ENCODE results near the gene THSD4.

THSD4 gene

DNA sequence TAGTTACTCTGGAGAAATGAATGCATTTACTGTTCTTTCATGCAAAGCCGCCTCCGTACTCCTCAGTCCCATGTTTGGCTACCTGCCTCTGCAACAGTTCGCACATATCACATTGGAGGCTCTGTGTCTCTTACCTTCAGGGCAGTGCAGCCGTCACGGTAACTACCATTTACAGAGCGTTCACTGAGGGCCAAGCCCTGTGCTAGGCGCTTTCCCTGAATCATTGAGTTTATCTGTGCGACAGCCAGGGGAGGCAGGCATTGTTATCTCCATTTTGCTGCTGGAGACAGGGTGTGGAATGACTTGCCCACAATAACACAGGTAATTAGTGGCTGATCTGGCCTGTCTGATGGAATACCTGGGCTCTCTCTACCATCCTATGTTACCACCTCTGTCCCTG, 115.0 kb downstream of the THSD4 start:
- DNase-seq (ENCODE audit: extremely low spot score), result no peak
- ChIA-PET POLR2A (no interaction called here), CTCF (no interaction called here)
- TF ChIP-seq, protein P1, sequence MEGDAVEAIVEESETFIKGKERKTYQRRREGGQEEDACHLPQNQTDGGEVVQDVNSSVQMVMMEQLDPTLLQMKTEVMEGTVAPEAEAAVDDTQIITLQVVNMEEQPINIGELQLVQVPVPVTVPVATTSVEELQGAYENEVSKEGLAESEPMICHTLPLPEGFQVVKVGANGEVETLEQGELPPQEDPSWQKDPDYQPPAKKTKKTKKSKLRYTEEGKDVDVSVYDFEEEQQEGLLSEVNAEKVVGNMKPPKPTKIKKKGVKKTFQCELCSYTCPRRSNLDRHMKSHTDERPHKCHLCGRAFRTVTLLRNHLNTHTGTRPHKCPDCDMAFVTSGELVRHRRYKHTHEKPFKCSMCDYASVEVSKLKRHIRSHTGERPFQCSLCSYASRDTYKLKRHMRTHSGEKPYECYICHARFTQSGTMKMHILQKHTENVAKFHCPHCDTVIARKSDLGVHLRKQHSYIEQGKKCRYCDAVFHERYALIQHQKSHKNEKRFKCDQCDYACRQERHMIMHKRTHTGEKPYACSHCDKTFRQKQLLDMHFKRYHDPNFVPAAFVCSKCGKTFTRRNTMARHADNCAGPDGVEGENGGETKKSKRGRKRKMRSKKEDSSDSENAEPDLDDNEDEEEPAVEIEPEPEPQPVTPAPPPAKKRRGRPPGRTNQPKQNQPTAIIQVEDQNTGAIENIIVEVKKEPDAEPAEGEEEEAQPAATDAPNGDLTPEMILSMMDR (IDR thresholded peaks at IDR 0.05; ENCODE audit: control extremely low read depth, extremely low read depth, low read depth, missing control alignments), result no peak

DNA sequence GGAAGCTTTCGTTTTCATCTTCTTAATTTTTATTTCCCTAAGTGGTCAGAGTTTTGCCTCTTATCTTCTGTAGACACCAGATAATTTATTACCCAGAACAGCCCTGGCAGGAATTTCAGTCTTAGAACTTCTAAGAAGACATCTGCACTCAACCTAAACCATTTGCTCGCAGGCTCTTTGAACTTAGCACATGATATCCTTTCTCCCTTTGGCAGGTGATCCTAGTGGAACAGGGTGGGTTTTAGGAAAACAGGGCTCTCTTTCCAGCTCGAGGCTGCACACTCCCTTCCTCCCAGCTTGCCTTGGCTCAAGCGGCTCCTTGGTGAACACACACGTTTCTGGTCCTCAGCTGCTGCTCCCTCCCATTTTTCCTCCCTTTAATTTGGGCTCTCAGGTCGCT, 116.5 kb downstream of the THSD4 start:
- ChIA-PET CTCF (no interaction called here), POLR2A (no interaction called here)
- DNase-seq (ENCODE audit: extremely low spot score), result no peak
- TF ChIP-seq, protein P1 (IDR thresholded peaks at IDR 0.05; ENCODE audit: control extremely low read depth, extremely low read depth, low read depth, missing control alignments), result no peak

DNA sequence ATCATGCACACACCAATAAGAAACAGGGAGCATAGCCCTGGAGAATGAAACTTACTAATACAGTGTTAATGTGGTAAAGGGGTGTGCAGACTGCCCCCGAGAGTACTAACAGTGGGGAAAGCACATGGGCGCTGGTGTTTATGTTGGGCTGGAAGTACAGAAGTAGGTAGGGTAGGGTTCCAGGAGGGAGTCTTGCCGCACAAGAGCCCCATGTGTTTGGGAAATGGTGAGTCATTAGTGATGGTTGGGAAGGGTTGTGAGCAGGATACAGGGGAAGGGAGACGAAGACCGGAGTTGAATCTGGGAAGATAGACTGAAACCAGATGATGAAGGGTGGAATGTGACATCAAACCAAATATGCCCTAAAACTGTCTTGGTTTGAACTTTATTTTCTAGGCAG, 117.1 kb downstream of the THSD4 start:
- DNase-seq (ENCODE audit: extremely low spot score), result no peak
- ChIA-PET POLR2A (no interaction called here), CTCF (interaction anchor here (1.7 kb wide), 1 partner anchor 11 kb away, joined by 5 read pairs; no protein-coding TSS in a partner anchor)
- TF ChIP-seq, protein P1 (IDR thresholded peaks at IDR 0.05; ENCODE audit: control extremely low read depth, extremely low read depth, low read depth, missing control alignments), result no peak

DNA sequence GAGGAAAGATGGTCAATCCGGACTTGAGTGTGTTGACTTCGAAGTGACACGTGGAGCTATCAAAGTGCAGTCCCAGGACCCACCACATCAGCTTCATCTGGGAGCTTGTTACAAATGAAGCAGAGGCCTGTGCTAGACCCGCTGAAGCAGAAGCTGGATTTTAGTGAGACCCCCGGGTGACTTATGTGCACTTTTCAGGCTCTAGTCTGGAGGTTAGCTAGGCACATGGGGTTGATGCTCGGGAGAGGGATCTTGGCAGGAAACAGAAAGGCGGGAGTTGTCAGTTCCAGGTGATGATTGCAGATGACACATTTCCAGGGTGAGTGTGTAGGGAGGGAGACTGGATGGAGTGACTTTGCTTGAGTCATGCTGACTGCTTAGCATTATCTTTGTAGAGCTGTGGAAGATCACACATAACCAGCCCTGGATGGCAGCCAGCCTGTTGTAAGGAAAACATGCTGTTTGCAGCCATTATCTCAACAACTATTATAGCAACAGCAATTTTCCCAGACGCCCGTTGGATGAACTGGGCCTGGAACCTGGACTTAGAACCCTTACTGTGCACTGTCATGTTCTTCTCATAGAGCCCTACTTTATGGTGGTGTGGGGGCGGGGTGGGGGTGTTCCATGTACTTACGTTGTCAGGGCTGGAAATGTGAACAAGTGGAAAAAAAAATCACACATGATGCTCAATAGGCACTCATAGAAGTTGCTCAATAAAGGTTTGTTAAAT, 122.4 kb downstream of the THSD4 start:
- CTCF ChIA-PET, result interaction anchor here (0.6 kb wide), 1 partner anchor 18 kb away, joined by 3 read pairs; no protein-coding TSS in a partner anchor
- POLR2A ChIA-PET, result no interaction called here
- DNase-seq (ENCODE audit: extremely low spot score), result no peak
- TF ChIP-seq, protein P1 (IDR thresholded peaks at IDR 0.05; ENCODE audit: control extremely low read depth, extremely low read depth, low read depth, missing control alignments), result no peak

DNA sequence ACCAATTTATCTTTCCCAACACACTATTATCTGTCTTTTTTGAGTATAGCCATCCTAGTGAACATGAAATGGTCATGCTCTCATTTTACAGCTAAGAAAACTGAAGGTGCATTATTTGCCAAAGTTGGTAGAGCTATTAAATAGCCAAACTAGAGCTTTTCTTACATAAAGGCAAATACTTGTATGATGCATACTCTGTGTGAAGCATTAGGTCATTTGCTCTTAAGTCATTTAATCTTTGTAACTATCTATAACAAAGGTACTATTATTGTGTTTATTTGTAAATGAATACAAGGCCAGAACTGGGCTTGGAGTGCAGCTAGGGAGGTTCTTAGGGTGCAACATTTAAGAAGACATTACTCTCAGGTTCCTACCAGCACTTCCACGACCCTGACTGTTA, 123.7 kb downstream of the THSD4 start:
- DNase-seq (ENCODE audit: extremely low spot score), result no peak
- CTCF ChIA-PET, result interaction anchor here (0.9 to 1.4 kb wide), 2 partner anchors 43 to 115 kb away, joined by 3 read pairs; no protein-coding TSS in a partner anchor
- TF ChIP-seq, protein P1 (IDR thresholded peaks at IDR 0.05; ENCODE audit: control extremely low read depth, extremely low read depth, low read depth, missing control alignments), result no peak
- POLR2A ChIA-PET, result no interaction called here

DNA sequence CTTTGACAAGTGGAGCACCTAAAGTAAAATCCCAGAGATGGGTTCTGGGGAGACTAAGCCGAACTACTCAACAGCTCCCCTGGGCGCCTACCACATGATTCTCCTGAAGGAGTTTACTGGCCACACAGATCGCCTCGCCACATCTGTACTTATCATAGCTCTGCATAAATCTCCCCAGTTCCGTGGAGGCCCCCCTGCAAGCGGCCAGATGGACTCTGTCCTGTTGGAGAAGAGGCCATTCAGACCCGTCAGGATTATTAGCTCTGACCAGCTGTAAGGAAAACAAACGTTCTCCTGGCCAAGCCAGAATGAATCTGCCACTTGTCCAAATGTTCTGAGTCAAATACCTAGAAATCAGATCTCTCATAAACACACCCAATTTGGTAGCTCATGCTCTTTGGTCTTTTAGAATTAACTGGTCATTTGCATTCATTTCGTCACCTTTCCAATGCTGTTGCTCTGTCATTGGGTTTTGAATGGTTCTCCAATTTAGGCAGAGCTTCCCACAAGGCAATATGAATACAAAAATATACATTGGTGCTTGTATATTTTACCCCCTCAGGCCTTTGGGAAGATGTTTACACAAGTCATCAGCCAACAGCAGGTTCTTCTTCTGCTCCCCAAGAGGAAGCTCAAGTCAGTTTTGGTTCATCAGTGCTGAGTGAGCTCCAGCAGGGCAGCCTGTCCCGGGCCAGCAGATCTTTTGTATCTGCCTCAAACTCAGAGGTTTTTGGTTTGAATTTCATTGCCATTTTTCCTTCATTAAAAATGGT, 124.5 kb downstream of the THSD4 start:
- no peak for DNase-seq (ENCODE audit: extremely low spot score)
- POLR2A ChIA-PET, result no interaction called here
- TF ChIP-seq, protein P1 (IDR thresholded peaks at IDR 0.05; ENCODE audit: control extremely low read depth, extremely low read depth, low read depth, missing control alignments), result no peak
- CTCF ChIA-PET, result interaction anchor here (0.8 to 1.4 kb wide), 3 partner anchors 11 to 114 kb away, joined by 3 read pairs; no protein-coding TSS in a partner anchor

Data from GM10248 (cell line).